Hepatocyte (in vitro differentiated cells): ENCODE results near the gene PRKG1.

Source experiments
- CTCF ChIP-seq: fragments of 200-600 bp; sonication (generic); IDR thresholded peaks from 2 replicates; pipeline ENCODE4 v1.5.1; 2016; ENCODE audit warnings: antibody characterized with exemption, mild to moderate bottlenecking; ENCODE audit not compliant: poor library complexity
- EZH2 ChIP-seq: fragments of 200-600 bp; sonication (generic); IDR thresholded peaks from 2 replicates; pipeline ENCODE4 v1.6.1; 2016; ENCODE audit warnings: antibody characterized with exemption, mild to moderate bottlenecking, borderline replicate concordance

DNA sequence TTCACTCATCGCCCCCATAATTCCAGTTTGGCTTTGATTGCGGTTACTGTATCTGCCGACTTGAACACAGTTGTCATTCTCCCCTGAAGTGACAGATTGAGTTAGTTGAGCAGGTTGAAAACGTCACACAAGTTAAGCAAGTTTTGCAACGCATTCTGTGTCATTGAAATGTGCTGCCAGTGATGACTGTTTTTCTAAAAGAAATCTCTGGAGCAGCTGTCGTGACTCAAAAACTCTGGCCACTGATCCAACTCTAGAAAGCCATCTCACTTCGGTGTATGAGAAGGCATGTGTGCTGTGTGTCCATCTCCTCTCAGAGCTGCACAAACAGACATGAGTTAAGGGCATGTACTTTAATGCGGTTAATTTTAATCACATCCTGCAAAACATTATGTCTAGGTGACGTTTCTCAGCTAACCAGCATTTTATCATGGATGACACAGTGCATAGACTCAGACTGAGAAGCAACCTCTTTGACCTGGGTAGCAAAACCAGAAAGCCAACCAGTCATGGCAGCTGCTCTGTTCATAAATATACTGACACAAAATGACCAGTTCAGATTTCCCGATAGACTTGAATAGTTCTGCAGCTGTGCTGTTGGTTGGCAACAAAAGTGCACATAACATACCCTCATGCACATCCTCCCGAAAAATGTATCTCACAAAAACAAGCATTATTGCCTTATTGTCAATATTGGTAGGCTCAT is 555.8 kb downstream of the PRKG1 start:
- TF ChIP-seq CTCF (no peak), EZH2 (no peak)
